GM21367 (cell line): ENCODE results near the gene OAS2.
"Not testable (repeated sequence)": the region's sequence is repeated elsewhere in the genome, so short reads cannot be mapped to it uniquely, and the experiment has no call there.

Source experiments
- ATAC-seq: cut with Tn5 transposase; IDR thresholded peaks from one replicate; pipeline ENCODE4 v1.9.1; 2021; ENCODE audit not compliant: unreplicated experiment

OAS2 gene

GRCh38 chr12:112980491-112981158, 2.3 kb downstream of the OAS2 start:
- no peak for ATAC-seq

- no peak for ATAC-seq
Observed at GRCh38 chr12:112985642-112986290, 7.4 kb downstream of the OAS2 start.

GRCh38 chr12:112986291-112986800, 8.0 kb downstream of the OAS2 start:
- ATAC-seq, result no peak

GRCh38 chr12:112987561-112987960, 9.2 kb downstream of the OAS2 start:
- ATAC-seq, result no peak

- ATAC-seq, result no peak
Observed at GRCh38 chr12:112988224-112988623, 9.9 kb downstream of the OAS2 start.

GRCh38 chr12:112988823-112989385, 10.6 kb downstream of the OAS2 start:
- ATAC-seq, result not testable (repeated sequence)

- no peak for ATAC-seq
Observed at GRCh38 chr12:112989806-112990205, 11.5 kb downstream of the OAS2 start.

- no peak for ATAC-seq
Observed at GRCh38 chr12:112992541-112993398, 14.5 kb downstream of the OAS2 start.

- no peak for ATAC-seq
Observed at GRCh38 chr12:112995008-112995407, 16.7 kb downstream of the OAS2 start.

GRCh38 chr12:112996501-112996900, 18.2 kb downstream of the OAS2 start:
- no peak for ATAC-seq

- ATAC-seq, result no peak
Observed at GRCh38 chr12:112997506-112997905, 19.2 kb downstream of the OAS2 start.

GRCh38 chr12:112998987-112999767, 20.9 kb downstream of the OAS2 start:
- peak; percentile 77 for ATAC-seq

GRCh38 chr12:113000433-113000832, 22.1 kb downstream of the OAS2 start:
- no peak for ATAC-seq

GRCh38 chr12:113002155-113002554, 23.8 kb downstream of the OAS2 start:
- no peak for ATAC-seq

GRCh38 chr12:113002676-113003075, 24.4 kb downstream of the OAS2 start:
- no peak for ATAC-seq

GRCh38 chr12:113003636-113004035, 25.3 kb downstream of the OAS2 start:
- no peak for ATAC-seq

- ATAC-seq, result no peak
Observed at GRCh38 chr12:113005762-113006161, 27.4 kb downstream of the OAS2 start.

- no peak for ATAC-seq
Observed at GRCh38 chr12:113006206-113006605, 27.9 kb downstream of the OAS2 start.

GRCh38 chr12:113006641-113007040, 28.3 kb downstream of the OAS2 start:
- no peak for ATAC-seq

- no peak for ATAC-seq
Observed at GRCh38 chr12:113007166-113007565, 28.8 kb downstream of the OAS2 start.

GRCh38 chr12:113010701-113011100, 32.4 kb downstream of the OAS2 start:
- ATAC-seq, result no peak
